ENCODE measurements around the gene CXCL17.

- TF ChIP-seq EZH2 (IDR thresholded peaks at IDR 0.05; ENCODE audit: borderline replicate concordance, low read depth, low read length, severe bottlenecking) (no peak), CTCF (IDR thresholded peaks at IDR 0.05; ENCODE audit: borderline replicate concordance, extremely low read depth, low read length, poor library complexity, severe bottlenecking) (no peak)
Observed at GRCh38 chr19:42419309-42419708, 23.4 kb downstream of the CXCL17 start.
